ENCODE results near the gene CNTN3.

DNA sequence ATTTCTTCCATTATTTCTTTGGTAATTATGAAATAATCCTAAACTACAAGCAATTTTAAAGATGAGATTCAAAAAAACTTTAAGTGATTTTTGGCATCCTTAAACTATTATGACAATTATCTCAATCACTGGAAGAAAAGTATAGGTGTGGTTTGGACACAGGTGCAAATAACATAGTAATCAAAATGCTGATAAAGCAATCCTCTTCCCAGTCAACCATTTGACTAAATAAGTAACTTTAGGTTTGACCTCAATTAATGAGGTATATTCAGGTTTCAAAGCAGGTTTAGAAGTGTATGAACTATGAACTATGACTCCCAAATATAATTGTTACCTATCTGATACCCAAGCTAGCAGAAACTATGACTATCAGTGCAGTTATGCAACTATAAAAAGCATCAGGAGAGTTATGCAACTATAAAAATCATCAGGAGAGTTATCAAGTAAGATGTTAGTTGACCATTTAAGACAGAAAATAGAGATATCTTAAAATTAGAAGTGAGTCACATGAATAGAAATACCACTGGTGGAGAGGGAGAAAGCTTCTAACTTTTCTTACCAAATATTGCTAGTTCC, 8.9 kb upstream of the CNTN3 start:
- TF ChIP-seq CTCF (IDR thresholded peaks at IDR 0.05 in 8 of 11, conservative IDR thresholded peaks at IDR 0.05 in 3 of 11) (no peak), POLR2A (IDR thresholded peaks at IDR 0.05) (no peak)

Data from spleen (tissue), 7 donors.